HG03025 (cell line): Measurements from ENCODE around the gene GEN1.
"Not testable (repeated sequence)": the region's sequence is repeated elsewhere in the genome, so short reads cannot be mapped to it uniquely, and the experiment has no call there.

Experiments used
- ATAC-seq: cut with Tn5 transposase; IDR thresholded peaks from one replicate; pipeline ENCODE4 v1.9.1; 2021; ENCODE audit warnings: mild to moderate bottlenecking, moderate library complexity; ENCODE audit not compliant: unreplicated experiment, low FRiP score

GEN1 gene

DNA sequence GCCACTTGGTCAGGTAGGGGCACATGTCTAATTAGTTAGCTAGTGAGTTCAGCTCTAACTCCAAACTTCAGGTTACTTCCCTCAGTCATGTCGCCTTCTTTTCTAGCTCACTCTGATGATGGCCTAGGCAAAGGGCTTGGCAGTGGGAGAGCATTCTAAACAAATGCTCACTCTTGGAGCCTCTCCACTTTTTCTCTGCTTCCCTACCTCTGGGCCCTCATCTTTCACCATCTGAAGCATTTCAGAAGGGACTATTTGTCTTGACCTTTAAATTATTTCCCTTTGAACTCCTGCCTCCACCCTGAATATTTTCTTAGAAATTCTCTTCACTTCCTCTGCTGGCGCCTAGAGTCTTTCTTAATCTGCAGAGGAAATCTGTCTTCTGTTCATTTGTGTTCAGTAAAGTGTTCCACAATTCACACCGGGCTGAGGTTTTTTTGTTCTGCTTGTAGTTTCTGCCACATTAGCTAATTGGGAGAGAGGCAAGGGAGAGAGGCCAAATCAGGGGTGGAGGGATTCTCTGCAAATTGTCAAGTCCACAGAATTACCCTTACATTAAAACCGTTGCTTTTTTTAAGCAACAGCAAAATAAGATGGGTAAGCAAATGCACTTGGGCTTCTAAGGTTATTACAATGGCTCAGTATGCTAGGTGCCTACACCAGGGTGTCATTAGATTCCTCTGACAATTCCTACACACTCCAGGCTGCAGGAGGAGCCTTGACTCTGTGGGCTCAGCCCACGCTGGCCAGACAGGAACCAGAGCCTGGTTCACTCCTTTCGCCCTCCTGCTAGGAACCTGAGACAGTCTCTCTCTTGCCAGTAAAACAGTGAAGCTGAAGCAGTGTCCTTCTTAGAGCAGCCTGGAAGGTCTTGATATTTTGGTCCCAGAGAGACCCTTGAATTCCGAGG, 67.9 kb downstream of the GEN1 start:
- peak; percentile 52 for ATAC-seq

DNA sequence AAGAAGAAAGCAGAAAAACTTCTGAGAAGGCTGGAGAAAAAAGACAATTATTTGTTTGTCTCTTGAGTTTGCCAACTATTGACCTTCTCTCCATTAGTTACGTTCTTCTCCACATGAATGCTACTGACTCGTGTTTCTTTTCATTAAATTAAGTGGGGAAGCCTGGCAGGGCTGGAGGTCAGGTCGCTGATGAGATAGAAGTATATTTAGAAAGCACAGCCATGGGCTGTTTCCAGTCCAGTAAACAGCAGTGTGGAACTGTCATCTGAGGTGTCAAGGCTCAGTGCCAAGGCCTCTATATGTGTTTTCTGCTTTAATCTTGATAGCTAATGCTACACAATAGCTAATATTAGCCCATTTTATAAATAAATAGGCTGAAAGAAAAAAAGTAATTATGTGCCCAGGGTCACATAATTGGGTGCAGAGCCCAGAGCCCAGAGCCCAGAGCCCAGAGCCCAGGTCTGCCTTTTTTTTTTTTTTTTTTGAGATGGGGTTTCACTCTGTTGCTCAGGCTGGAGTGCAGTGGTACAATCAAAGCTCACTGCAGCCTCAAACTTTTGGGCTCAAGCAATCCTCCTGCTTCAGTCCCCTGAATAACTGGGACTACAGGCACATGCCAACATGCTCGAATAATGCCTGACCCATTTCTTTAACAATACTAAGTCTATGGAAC, 68.6 kb downstream of the GEN1 start:
- ATAC-seq: peak; percentile 32

DNA sequence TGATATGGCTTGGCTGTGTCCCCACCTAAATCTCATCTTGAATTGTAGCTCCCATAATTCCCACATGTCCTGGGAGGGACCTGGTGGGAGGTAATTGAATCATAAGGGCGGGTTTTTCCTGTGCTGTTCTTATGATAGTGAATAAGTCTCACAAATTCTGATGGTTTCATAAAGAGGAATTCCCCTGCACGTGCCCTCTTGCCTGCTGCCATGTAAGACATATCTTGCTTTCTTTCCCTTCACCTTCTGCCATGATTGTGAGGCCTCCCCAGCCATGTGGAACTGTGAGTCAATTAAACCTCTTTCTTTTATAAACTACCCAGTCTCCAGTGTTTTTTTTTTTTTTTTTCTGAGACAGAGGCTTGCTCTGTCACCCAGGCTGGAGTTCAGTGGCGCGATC, 69.7 kb downstream of the GEN1 start:
- not testable (repeated sequence) for ATAC-seq

DNA sequence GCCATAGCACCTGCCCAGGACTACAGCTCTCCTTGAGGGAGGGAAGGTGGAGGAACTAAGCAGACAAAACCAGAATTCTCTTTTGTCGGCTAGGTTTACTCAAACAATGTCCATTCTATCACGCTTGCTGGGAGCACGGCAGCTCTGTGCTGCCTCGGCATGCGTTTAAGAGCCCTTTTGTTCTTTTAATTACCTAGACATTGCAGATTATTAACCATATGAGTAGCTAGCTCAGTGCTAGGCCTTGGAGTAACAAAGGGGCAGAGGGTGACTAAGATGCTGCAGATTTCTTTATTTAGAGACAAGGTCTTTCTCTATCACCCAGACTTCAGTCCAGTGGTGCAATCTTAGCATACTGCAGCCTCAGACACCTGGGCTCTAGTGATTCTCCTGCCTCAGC, 73.4 kb downstream of the GEN1 start:
- ATAC-seq: no peak

DNA sequence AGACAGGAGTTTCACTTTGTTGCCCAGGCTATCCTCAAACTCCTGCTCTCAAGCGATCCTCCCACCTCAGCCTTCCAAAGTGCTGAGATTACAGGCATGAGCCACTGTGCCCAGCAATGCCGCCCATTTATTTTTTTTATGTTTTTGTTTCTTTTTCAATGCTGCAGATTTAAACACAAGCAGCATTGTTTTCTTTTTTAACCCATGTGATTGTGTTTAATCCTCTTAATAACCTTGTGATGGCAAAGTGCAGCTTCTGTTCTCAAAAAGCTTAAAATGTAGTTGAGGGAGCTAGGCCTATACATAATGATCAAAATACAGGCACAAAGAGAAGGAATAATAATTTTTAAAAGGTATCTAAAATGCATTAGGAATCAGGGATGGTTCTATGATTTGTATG, 73.8 kb downstream of the GEN1 start:
- no peak for ATAC-seq

DNA sequence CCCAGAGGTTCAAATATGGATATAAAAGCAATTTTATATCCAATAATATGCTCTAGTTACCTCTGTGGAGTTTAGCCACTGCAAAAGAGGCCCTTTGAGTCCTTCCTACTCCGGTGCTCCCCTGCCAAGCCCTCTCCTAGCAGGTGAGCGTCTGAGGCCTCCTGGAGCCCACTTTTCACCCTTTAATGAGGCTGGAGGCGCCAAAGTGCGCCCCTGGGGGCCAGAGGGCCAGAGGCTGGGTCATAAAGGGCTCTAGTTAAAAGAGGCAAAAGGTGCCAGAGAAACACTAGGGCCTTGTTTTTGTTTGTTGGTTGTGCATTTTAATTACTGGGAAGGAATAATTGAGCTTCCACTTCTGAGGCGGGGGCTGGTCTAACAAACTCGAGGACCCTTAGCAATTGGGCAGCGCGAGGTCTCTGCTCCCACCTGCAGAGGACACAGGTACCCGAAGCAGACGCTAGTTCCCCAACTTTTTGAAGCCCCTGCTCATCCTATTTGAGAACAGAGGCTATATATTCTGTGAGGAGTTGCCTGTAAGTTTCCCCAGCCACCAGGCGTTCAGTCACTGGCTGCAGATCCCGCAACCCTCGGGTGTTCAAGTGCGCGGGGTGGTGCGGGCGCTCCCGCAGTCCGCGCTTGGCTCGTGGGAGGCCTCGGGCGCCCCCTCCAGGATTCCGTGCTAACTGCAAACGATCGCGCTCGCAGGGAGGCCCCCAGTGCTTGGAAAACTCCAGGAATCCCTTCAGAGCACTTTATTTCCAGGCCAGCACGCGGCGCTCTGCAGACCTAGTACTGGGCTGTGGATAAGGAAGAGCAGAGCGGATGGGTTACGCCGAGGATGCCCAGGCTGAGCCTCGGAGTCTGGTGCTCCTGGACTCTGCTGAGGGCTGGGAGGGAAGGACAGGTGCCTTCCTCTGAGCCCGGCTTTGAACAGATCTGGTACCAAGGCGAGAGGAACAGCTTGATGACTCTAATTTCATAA, 76.4 kb downstream of the GEN1 start:
- peak; percentile 90 for ATAC-seq

DNA sequence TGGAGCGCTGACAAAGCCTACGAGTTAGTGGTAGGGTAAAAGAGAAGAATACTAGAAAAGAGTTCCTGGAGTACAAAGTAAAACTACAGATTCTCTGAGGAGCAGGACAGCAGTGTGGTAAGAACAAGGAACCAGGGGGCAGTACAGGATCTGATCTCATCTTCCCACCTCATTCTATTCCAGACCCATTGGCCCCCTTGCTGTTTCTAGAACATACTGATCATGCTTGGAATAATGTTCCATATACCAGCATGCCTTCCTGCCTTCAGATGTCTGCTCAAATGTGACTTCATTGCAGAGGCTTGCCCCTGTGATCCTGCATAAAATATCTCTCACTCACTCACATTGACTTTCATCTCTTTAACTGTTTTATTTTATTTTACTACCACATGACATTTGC, 81.6 kb downstream of the GEN1 start:
- ATAC-seq: no peak
